B cell (primary cell): Measurements from ENCODE around the gene RPTOR. TPM values are rescaled to one million over a fixed set of nuclear protein-coding genes. Genes with fewer than 3 reads are reported as not detected.

Experiments used
- ATAC-seq: fragments of 200-7000 bp; cut with Tn5 transposase; one replicate; pipeline ENCODE4 v1.10.0; 2021; ENCODE audit warnings: low read depth, mild to moderate bottlenecking, moderate number of reproducible peaks, moderate library complexity
- CTCF ChIA-PET: fragments of 350-600 bp; sonication (Branson Sonifier 250); formaldehyde crosslinking; loops from one replicate; lab custom pipeline; 2021; ENCODE audit warnings: antibody characterized with exemption, inconsistent platforms; lab: Charles Lee
- POLR2A ChIA-PET: fragments of 350-600 bp; sonication (Branson Sonifier 250); formaldehyde crosslinking; loops from one replicate; lab custom pipeline; 2021; ENCODE audit warnings: antibody characterized with exemption; lab: Charles Lee
- DNase-seq: peaks from one replicate; pipeline ENCODE4 v3.0.0; 2013
- H2AFZ ChIP-seq: 2 replicates; pipeline ENCODE4 v1.6.1; 2012; ENCODE audit warnings: mild to moderate bottlenecking, low read depth, low read length; ENCODE audit not compliant: insufficient read depth, poor library complexity, severe bottlenecking
- H3K27ac ChIP-seq, 2 donors: 1 replicate in 1 of 2; 2 replicates in 1 of 2; pipeline ENCODE4 v1.5.1; 2012 to 2013; ENCODE audit warnings: low read length in 2 of 2, mild to moderate bottlenecking in 2 of 2, moderate library complexity in 1 of 2
- H3K27me3 ChIP-seq, 4 experiments: fragments of 200-600 bp in 1 of 4; sonication (generic) in 1 of 4; replicated peaks in 1 of 4; 1 replicate in 2 of 4; 2 replicates in 2 of 4; pipeline versions ENCODE4 v1.6.1 to v1.7.0; 2013 to 2016; ENCODE audit warnings: low read length in 3 of 4, mild to moderate bottlenecking in 2 of 4, mixed read lengths in 1 of 4, moderate library complexity in 1 of 4; ENCODE audit not compliant: insufficient read depth in 4 of 4, control insufficient read depth in 3 of 4; ENCODE audit errors: control extremely low read depth in 1 of 4
- H3K36me3 ChIP-seq, 2 experiments: replicated peaks in 1 of 2; 1 replicate in 1 of 2; 2 replicates in 1 of 2; pipeline versions ENCODE4 v1.6.1 to v1.7.1; 2013; ENCODE audit warnings: low read length in 1 of 2; ENCODE audit not compliant: insufficient read depth in 2 of 2, control insufficient read depth in 1 of 2; ENCODE audit errors: control extremely low read depth in 1 of 2, extremely low read depth in 1 of 2
- H3K4me1 ChIP-seq, 2 donors: fragments of 200-600 bp in 1 of 2; sonication (generic) in 1 of 2; 1 replicate in 1 of 2; 2 replicates in 1 of 2; pipeline versions ENCODE4 v1.5.1 to v1.6.1; 2013 to 2017; ENCODE audit warnings: low read length in 2 of 2; ENCODE audit not compliant: control insufficient read depth in 2 of 2, insufficient read depth in 2 of 2
- H3K4me2 ChIP-seq: replicated peaks from 2 replicates; pipeline ENCODE3; 2012; ENCODE audit warnings: mild to moderate bottlenecking, low read depth, low read length; ENCODE audit not compliant: poor library complexity, severe bottlenecking
- H3K4me3 ChIP-seq, 5 experiments: fragments of 200-600 bp in 1 of 5; sonication (generic) in 1 of 5; 1 replicate in 3 of 5; 2 replicates in 2 of 5; pipeline versions ENCODE4 v1.5.1 to v1.7.0; 2011 to 2016; ENCODE audit warnings: low read length in 4 of 5, mild to moderate bottlenecking in 4 of 5, low read depth in 2 of 5, control low read depth in 1 of 5, moderate library complexity in 1 of 5; ENCODE audit not compliant: insufficient read depth in 1 of 5; ENCODE audit errors: control extremely low read depth in 1 of 5, extremely low read depth in 1 of 5
- H3K79me2 ChIP-seq: fragments of 200-600 bp; sonication (generic); one replicate; pipeline ENCODE4 v1.6.0; 2016; ENCODE audit warnings: low read length; ENCODE audit not compliant: control insufficient read depth, insufficient read depth
- H3K9ac ChIP-seq: fragments of 200-600 bp; sonication (generic); 2 replicates; pipeline ENCODE4 v1.6.1; 2017; ENCODE audit warnings: mild to moderate bottlenecking, low read length, moderate library complexity
- H3K9me3 ChIP-seq, 3 donors: one replicate each; pipeline versions ENCODE4 v1.6.1 to v1.7.1; 2013; ENCODE audit warnings: low read length in 2 of 3; ENCODE audit not compliant: control insufficient read depth in 2 of 3, insufficient read depth in 1 of 3; ENCODE audit errors: control extremely low read depth in 1 of 3
- H4K20me1 ChIP-seq: 2 replicates; pipeline ENCODE4 v1.6.0; 2012; ENCODE audit warnings: mild to moderate bottlenecking, low read length; ENCODE audit not compliant: insufficient read depth, control insufficient read depth, poor library complexity, severe bottlenecking
- H3K27ac Mint-ChIP-seq: one replicate; pipeline ENCODE4 v1.8.0; 2021; ENCODE audit warnings: mixed read lengths
- H3K27me3 Mint-ChIP-seq: one replicate; pipeline ENCODE4 v1.8.0; 2021; ENCODE audit warnings: mixed read lengths
- H3K4me1 Mint-ChIP-seq: one replicate; pipeline ENCODE4 v1.8.0; 2021; ENCODE audit warnings: mixed read lengths
- H3K4me3 Mint-ChIP-seq: one replicate; pipeline ENCODE4 v1.8.0; 2021; ENCODE audit warnings: mixed read lengths
- H3K9me3 Mint-ChIP-seq: one replicate; pipeline ENCODE4 v1.8.0; 2022; ENCODE audit warnings: mixed read lengths; ENCODE audit not compliant: insufficient read depth
- EZH2 ChIP-seq: IDR thresholded peaks from 2 replicates; pipeline ENCODE4 v1.6.1; 2012; ENCODE audit warnings: borderline replicate concordance, low read depth, mild to moderate bottlenecking, moderate library complexity, low read length; ENCODE audit not compliant: insufficient read depth, poor library complexity, severe bottlenecking
- WGBS: methylation state at CpG from one replicate; pipeline ENCODE4 v1.1.5; 2013; ENCODE audit warnings: missing lambda C conversion rate; ENCODE audit not compliant: insufficient coverage; 5-methylcytosine and 5-hydroxymethylcytosine counted together
- intact Hi-C: fragments of 100-400 bp; cut with micrococcal nuclease; formaldehyde crosslinking; loops from one replicate; pipeline ENCODE4 v1.10.0; 2022
- polyA plus RNA-seq: library from polyadenylated mRNA; depleted of rRNA; stranded (reverse); fragments of >200 nt; gene quantifications from 2 replicates; pipeline ENCODE4 v1.2.3, GENCODE V29; 2012
- total RNA-seq, 2 donors: library from RNA; stranded (reverse); fragments of 120-200 nt in 1 of 2; gene quantifications; 1 replicate in 1 of 2; 2 replicates in 1 of 2; pipeline versions ENCODE4 v1.2.3 to v1.2.4, GENCODE V29; 2013 to 2022
- TF ChIP-seq, protein P1 (sequence below): fragments of 200-600 bp; IDR thresholded peaks from one replicate; pipeline ENCODE4 v1.8.0; 2022; ENCODE audit warnings: antibody characterized with exemption, mild to moderate bottlenecking

The RPTOR gene
- total and polyA plus RNA-seq, 2 donors (not counting 1 experiment from before 2014, with no cell fraction given) = 13.4 to 58.8 TPM

GRCh38 chr17:80805032-80805751, 260.6 kb downstream of the RPTOR start:
- Histone ChIP-seq H3K4me3 (no peak overlapping the region), H3K4me2 (no peak overlapping the region), H3K9ac (no peak overlapping the region), H3K27me3 (no peaks in the 10 kb centered on the region), H3K27ac (no peak overlapping the region), H3K9me3 (peaks cover 2 to 15% (median 8%) of the 10 kb centered on the region in 3 donors), H3K36me3 (peaks cover 0 to 1% of the 10 kb centered on the region in 2 experiments), H4K20me1 (no peaks in the 10 kb centered on the region), H3K79me2 (no peaks in the 10 kb centered on the region), H3K4me1 (no peaks in the 10 kb centered on the region), H2AFZ (no peak overlapping the region)
- DNase-seq = no peak
- H3K4me3 Mint-ChIP-seq = no peak overlapping the region
- no peak for TF ChIP-seq EZH2
- TF ChIP-seq, protein P1, sequence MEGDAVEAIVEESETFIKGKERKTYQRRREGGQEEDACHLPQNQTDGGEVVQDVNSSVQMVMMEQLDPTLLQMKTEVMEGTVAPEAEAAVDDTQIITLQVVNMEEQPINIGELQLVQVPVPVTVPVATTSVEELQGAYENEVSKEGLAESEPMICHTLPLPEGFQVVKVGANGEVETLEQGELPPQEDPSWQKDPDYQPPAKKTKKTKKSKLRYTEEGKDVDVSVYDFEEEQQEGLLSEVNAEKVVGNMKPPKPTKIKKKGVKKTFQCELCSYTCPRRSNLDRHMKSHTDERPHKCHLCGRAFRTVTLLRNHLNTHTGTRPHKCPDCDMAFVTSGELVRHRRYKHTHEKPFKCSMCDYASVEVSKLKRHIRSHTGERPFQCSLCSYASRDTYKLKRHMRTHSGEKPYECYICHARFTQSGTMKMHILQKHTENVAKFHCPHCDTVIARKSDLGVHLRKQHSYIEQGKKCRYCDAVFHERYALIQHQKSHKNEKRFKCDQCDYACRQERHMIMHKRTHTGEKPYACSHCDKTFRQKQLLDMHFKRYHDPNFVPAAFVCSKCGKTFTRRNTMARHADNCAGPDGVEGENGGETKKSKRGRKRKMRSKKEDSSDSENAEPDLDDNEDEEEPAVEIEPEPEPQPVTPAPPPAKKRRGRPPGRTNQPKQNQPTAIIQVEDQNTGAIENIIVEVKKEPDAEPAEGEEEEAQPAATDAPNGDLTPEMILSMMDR = no peak
- CTCF ChIA-PET = no interaction called here
- H3K4me1 Mint-ChIP-seq = peaks cover 4% of the 10 kb centered on the region
- POLR2A ChIA-PET = no interaction called here
- H3K27ac Mint-ChIP-seq = no peak overlapping the region
- peaks cover 8% of the 10 kb centered on the region for H3K9me3 Mint-ChIP-seq
- intact Hi-C loops = no loop called here
- H3K27me3 Mint-ChIP-seq = no peaks in the 10 kb centered on the region
- no peak for ATAC-seq
- WGBS = 77% methylated on average over 14 of the region's 15 CpGs

DNA sequence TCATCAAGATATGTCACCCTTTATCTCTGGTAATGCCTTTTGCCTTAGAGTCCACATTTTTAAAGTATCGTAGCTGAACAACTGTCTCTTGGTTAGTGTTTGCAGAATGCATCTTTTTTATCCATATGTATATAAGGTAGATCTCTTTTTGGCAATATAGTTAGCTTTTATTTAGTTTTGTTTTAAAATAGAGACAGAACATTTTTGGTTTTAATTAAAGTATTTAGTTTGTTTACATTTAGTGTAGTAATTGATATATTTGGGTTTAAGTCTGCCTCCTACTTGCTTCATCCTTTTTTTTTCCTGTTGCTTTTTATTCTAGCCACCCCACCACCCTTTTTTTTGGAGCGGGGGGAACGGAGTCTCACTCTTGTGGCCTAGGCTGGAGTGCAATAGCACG, 262.4 kb downstream of the RPTOR start:
- TF ChIP-seq EZH2 = no peak
- TF ChIP-seq, protein P1 = no peak
- peaks cover 0 to 1% of the 10 kb centered on the region in 2 experiments for H3K36me3 ChIP-seq
- 100% methylated on average over 3 of the region's 4 CpGs for WGBS
- no peaks in the 10 kb centered on the region for H3K27me3 Mint-ChIP-seq
- no peak overlapping the region for H3K4me3 ChIP-seq
- H2AFZ ChIP-seq = no peak overlapping the region
- H3K79me2 ChIP-seq = no peaks in the 10 kb centered on the region
- H3K4me1 ChIP-seq = peaks cover 11% of the 10 kb centered on the region in 2 donors
- H3K27ac ChIP-seq = no peak overlapping the region
- no peaks in the 10 kb centered on the region for H4K20me1 ChIP-seq
- peaks cover 2 to 15% (median 8%) of the 10 kb centered on the region in 3 donors for H3K9me3 ChIP-seq
- H3K4me2 ChIP-seq = no peak overlapping the region
- intact Hi-C loops = no loop called here
- ATAC-seq = no peak
- ChIA-PET CTCF (interaction anchor here (0.6 kb wide), 1 partner anchor 749 kb away, joined by 3 read pairs; no protein-coding TSS in a partner anchor), POLR2A (no interaction called here)
- H3K9me3 Mint-ChIP-seq = peaks cover 8% of the 10 kb centered on the region
- no peak for DNase-seq
- H3K27ac Mint-ChIP-seq = no peak overlapping the region
- H3K9ac ChIP-seq = no peak overlapping the region
- peaks cover 15% of the 10 kb centered on the region for H3K4me1 Mint-ChIP-seq
- no peaks in the 10 kb centered on the region for H3K27me3 ChIP-seq
- no peak overlapping the region for H3K4me3 Mint-ChIP-seq
